ENCODE results near the gene ZNF770. TPM values are rescaled to one million over a fixed set of nuclear protein-coding genes. Genes with fewer than 3 reads are reported as not detected.
A peak's percentile ranks its signal among the peaks of the same experiment; 100 is the strongest.

Gene ZNF770
- total and polyA plus RNA-seq, 9 of the 15 experiments (the other 6 are each of a cell fraction or from before 2014, with no cell fraction given): 3.4 to 50.8 (median 40.3) TPM

DNA sequence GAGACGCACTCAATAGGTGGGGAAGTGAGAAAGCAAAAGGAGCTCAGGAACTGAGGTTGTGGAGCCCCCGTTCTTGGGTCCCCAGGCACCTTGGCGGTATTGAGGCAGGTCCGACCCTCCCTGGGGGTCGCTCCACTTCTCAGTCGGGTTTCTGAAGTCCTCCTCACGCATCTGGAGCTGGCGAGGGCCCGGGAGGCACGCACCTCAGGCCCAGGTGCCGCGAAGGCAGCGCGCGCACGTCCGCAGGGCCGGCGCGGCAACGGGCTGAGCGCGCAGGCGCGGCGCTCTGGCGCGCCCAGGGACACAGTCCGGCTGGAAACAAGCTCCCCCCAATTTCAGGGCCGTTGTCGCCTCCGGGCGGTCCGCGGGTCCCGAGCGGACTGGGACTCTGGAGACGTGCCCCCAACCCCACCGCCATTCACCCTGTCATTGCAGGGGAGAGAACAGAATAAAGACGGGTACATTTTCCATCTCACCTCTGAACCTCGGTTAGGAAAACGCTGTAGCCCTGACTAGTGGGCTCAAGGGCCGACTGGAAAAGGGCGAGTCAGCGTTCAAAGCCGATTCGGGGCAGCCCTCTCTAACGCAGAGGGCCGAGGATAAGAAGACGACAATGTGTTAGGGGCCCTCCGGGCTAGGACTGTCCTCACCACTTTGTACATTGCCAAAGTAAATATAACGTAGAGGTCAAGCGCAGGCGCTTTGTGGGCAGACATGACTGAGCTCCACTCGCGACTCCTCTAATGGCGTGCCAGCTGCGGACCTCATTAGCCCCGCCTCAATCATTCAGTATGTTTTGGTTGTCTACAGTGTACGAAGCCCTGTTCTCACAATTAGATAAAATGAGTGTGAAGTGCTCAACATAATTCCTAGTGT, at the start of gene ZNF770 (continued):
- no peak for TF ChIP-seq NUFIP1 (IDR thresholded peaks at IDR 0.05; ENCODE audit: partially characterized antibody)
- no peak for TF ChIP-seq KLF1 (tag; IDR thresholded peaks at IDR 0.05)
- TF ChIP-seq ZNF253 (CRISPR knock-in tag; conservative IDR thresholded peaks at IDR 0.05): no peak
- TF ChIP-seq, protein P1, sequence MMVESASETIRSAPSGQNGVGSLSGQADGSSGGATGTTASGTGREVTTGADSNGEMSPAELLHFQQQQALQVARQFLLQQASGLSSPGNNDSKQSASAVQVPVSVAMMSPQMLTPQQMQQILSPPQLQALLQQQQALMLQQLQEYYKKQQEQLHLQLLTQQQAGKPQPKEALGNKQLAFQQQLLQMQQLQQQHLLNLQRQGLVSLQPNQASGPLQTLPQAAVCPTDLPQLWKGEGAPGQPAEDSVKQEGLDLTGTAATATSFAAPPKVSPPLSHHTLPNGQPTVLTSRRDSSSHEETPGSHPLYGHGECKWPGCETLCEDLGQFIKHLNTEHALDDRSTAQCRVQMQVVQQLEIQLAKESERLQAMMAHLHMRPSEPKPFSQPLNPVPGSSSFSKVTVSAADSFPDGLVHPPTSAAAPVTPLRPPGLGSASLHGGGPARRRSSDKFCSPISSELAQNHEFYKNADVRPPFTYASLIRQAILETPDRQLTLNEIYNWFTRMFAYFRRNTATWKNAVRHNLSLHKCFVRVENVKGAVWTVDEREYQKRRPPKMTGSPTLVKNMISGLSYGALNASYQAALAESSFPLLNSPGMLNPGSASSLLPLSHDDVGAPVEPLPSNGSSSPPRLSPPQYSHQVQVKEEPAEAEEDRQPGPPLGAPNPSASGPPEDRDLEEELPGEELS (CRISPR knock-in tag; IDR thresholded peaks at IDR 0.05; ENCODE audit: borderline replicate concordance): no peak
- peak; percentile 87 for TF ChIP-seq POLR2AphosphoS5 (IDR thresholded peaks at IDR 0.05; ENCODE audit: control insufficient read depth, insufficient read depth, low read depth, low read length)
- TF ChIP-seq NONO (IDR thresholded peaks at IDR 0.05; ENCODE audit: low read depth in 2 of 2, low read length in 1 of 2): peak; percentile 65 to 84; a peak in 3 of 4 replicates
- TF ChIP-seq BRF1 (IDR thresholded peaks at IDR 0.05; ENCODE audit: borderline replicate concordance, extremely low read depth, insufficient read length): no peak
- no peak for TF ChIP-seq ZNF408 (CRISPR knock-in tag; IDR thresholded peaks at IDR 0.05; ENCODE audit: low read depth)
- no peak for TF ChIP-seq PCBP2 (IDR thresholded peaks at IDR 0.05; ENCODE audit: low read depth, low read length, poor library complexity, severe bottlenecking)
- TF ChIP-seq ELF1 (tag; IDR thresholded peaks at IDR 0.05): no peak
- TF ChIP-seq ZNF696 (CRISPR knock-in tag; conservative IDR thresholded peaks at IDR 0.05): no peak
- TF ChIP-seq ZNF639 (CRISPR knock-in tag; conservative IDR thresholded peaks at IDR 0.05 in 1 of 2, IDR thresholded peaks at IDR 0.05 in 1 of 2): peak in 1 of 2 experiments; percentile 87; a peak in 2 of 4 replicates
- TF ChIP-seq SREBF1 (IDR thresholded peaks at IDR 0.05; ENCODE audit: borderline replicate concordance, low read depth, low read length): no peak
- TF ChIP-seq, protein P2, sequence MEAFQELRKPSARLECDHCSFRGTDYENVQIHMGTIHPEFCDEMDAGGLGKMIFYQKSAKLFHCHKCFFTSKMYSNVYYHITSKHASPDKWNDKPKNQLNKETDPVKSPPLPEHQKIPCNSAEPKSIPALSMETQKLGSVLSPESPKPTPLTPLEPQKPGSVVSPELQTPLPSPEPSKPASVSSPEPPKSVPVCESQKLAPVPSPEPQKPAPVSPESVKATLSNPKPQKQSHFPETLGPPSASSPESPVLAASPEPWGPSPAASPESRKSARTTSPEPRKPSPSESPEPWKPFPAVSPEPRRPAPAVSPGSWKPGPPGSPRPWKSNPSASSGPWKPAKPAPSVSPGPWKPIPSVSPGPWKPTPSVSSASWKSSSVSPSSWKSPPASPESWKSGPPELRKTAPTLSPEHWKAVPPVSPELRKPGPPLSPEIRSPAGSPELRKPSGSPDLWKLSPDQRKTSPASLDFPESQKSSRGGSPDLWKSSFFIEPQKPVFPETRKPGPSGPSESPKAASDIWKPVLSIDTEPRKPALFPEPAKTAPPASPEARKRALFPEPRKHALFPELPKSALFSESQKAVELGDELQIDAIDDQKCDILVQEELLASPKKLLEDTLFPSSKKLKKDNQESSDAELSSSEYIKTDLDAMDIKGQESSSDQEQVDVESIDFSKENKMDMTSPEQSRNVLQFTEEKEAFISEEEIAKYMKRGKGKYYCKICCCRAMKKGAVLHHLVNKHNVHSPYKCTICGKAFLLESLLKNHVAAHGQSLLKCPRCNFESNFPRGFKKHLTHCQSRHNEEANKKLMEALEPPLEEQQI (IDR thresholded peaks at IDR 0.05): no peak; the same call in 1 of the 2 replicates
- peak; percentile 70 for TF ChIP-seq NR2C1 (IDR thresholded peaks at IDR 0.05)
- TF ChIP-seq NR2C1 (tag; IDR thresholded peaks at IDR 0.05): peak; percentile 86
- TF ChIP-seq CREB5 (CRISPR knock-in tag; IDR thresholded peaks at IDR 0.05): no peak
- TF ChIP-seq NFIC (IDR thresholded peaks at IDR 0.05): peak; percentile 35; the same call in 1 of the 2 replicates
- TF ChIP-seq TAF7 (tag; IDR thresholded peaks at IDR 0.05): peak; percentile 93

Measured in K562 (cell line).